ENCODE data around the gene KCTD3. TPM values are rescaled to one million over a fixed set of nuclear protein-coding genes. Genes with fewer than 3 reads are reported as not detected.

The KCTD3 gene
- total RNA-seq (36.4 TPM), polyA plus RNA-seq (ENCODE audit: insufficient read depth in 1 of 8, insufficient read length in 8 of 8, low replicate concordance in 1 of 8) (10 to 100 TPM; 36.3 to 47.0 (median 40.1) TPM)
- long read RNA-seq, donor 1: 0 reads
- long read RNA-seq, donor 2: 0 reads
- long read RNA-seq, donor 3, transcript KCTD3-201 (18 exons, 3,931 nt): major isoform, 7 of 7 reads
- long read RNA-seq, donor 3, partial matches to known transcripts: 0 of 7 reads
- long read RNA-seq, donor 3, other reads (novel, unspliced or antisense): 0 of 7 reads
- long read RNA-seq, donor 4, partial matches to known transcripts: 0 of 5 reads
- long read RNA-seq, donor 4, other reads (novel, unspliced or antisense): 0 of 5 reads
- long read RNA-seq, donor 5, transcript KCTD3-201 (18 exons, 3,931 nt): major isoform, 9 of 33 reads
- long read RNA-seq, donor 5, partial matches to known transcripts: 19 of 33 reads
- long read RNA-seq, donor 5, other reads (novel, unspliced or antisense): 0 of 33 reads
- long read RNA-seq, donor 6, partial matches to known transcripts: 0 of 3 reads
- long read RNA-seq, donor 6, other reads (novel, unspliced or antisense): 0 of 3 reads
- long read RNA-seq, donor 7, transcript KCTD3-204 (3 exons, 652 nt): major isoform, 5 of 26 reads
- long read RNA-seq, donor 7, partial matches to known transcripts: 17 of 26 reads
- long read RNA-seq, donor 7, other reads (novel, unspliced or antisense): 0 of 26 reads
- long read RNA-seq, donor 8, partial matches to known transcripts: 0 of 4 reads
- long read RNA-seq, donor 8, other reads (novel, unspliced or antisense): 0 of 4 reads
- long read RNA-seq, donor 9, partial matches to known transcripts: 0 of 6 reads
- long read RNA-seq, donor 9, other reads (novel, unspliced or antisense): 0 of 6 reads
- long read RNA-seq, donor 10, transcript KCTD3-204 (3 exons, 652 nt): major isoform, 5 of 12 reads
- long read RNA-seq, donor 10, transcript KCTD3-201 (18 exons, 3,931 nt): major isoform, 5 of 12 reads
- long read RNA-seq, donor 10, partial matches to known transcripts: 0 of 12 reads
- long read RNA-seq, donor 10, other reads (novel, unspliced or antisense): 0 of 12 reads
- long read RNA-seq, donor 11, partial matches to known transcripts: 0 of 3 reads
- long read RNA-seq, donor 11, other reads (novel, unspliced or antisense): 0 of 3 reads

DNA sequence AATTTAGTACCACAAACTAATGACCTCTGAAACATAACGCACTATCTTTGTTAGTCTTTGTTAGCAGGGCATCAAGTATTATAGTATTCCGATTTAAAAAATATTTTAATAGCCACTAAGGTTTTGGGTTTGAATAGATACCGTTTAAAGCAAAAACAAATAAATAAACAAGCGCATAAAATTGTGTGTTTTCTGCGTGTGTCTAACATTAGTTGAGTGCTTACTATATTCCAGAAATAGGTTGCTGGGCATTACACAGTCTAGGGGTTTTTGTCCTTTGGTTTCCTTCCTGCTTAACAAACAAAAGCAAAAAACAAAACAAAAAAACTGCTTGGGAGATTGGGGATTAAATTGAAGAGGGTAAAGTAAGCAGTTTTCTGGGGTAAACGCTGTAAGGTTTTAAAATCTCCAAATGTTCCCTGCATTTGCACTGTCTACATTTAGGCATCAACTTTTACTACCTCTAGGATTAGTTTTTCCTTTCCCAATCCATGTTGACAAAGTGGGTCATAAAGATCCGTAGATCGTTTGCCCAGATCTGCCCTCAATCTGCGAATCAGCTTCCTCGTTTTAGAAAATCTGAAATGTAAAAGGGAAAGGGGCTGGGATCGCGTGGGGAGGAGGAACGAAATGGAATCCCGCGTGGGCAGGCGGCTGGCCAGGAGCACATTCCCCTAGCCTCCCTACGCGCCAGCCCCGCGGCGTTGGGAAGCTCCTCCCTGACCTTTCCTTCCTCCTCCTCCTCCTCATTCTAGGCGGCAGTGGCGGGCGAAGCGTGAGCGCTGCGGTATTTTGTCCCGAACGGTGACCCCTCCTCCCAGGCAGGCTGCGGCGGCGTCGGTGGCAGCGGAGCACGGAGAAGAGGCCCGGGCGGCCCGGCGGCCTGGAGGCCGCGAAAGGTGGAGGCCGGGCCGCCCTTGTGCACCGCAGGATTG lies at the start of gene KCTD3:
TSS of gene KCTD3 (plus strand) at position 749 of the 935 bp plus-strand sequence. CDS start 382 bp downstream, outside the sequence.
- DNase-seq: peak; percentile 89
- H3K27me3 ChIP-seq (ENCODE audit: control insufficient read depth, insufficient read depth, low read length): no peaks in the 10 kb centered on the region
- H3K27ac ChIP-seq (ENCODE audit: low read length): peak within 1 kb of the TSS; percentile 99
- peak within 1 kb of the TSS; percentile 90 for H3K4me3 ChIP-seq (ENCODE audit: low read length)
- 0% methylated on average over 34 of the region's 44 CpGs for WGBS (ENCODE audit: insufficient coverage)
- no peaks in the 10 kb centered on the region for H3K36me3 ChIP-seq (ENCODE audit: control insufficient read depth, insufficient read depth, low read length)
- peaks cover 5% of the 10 kb centered on the region for H3K4me1 ChIP-seq (ENCODE audit: control insufficient read depth, insufficient read depth, low read length)
- H3K9me3 ChIP-seq (replicated peaks; ENCODE audit: control insufficient read depth, low read depth, low read length): no peaks in the 10 kb centered on the region

DNA sequence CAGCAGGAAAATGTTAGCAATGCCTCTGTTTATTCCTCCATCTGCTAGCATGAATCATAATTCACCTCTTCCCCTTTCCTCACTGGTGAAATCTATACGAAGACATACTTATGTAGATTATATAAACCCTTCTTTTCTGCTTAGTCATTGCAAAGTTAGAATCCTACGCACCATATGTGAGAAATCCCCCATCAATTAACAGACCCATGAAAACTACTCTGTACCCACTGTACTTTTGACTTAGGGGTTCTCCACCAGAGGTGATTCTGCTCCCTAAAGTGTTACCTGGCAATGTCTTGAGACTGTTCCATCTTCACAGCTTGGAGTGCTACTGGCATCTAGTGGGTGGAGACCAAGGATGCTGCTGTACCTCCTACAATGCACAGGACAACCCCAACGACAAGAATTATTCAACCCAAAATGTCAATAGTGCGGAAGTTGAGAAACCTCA lies 49.6 kb upstream of the KCTD3 start:
- Histone ChIP-seq H3K27me3 (ENCODE audit: control insufficient read depth, insufficient read depth, low read length) (no peaks in the 10 kb centered on the region), H3K9me3 (replicated peaks; ENCODE audit: control insufficient read depth, low read depth, low read length) (no peaks in the 10 kb centered on the region), H3K36me3 (ENCODE audit: control insufficient read depth, insufficient read depth, low read length) (no peaks in the 10 kb centered on the region), H3K4me1 (ENCODE audit: control insufficient read depth, insufficient read depth, low read length) (no peaks in the 10 kb centered on the region), H3K4me3 (ENCODE audit: low read length) (no peak overlapping the region), H3K27ac (ENCODE audit: low read length) (no peak overlapping the region)
- WGBS (ENCODE audit: insufficient coverage): no CpG with 5 or more reads among the region's 4 CpGs
- no peak for DNase-seq

- Histone ChIP-seq H3K9me3 (replicated peaks; ENCODE audit: control insufficient read depth, low read depth, low read length) (no peaks in the 10 kb centered on the region), H3K27me3 (ENCODE audit: control insufficient read depth, insufficient read depth, low read length) (no peaks in the 10 kb centered on the region), H3K4me1 (ENCODE audit: control insufficient read depth, insufficient read depth, low read length) (no peaks in the 10 kb centered on the region), H3K36me3 (ENCODE audit: control insufficient read depth, insufficient read depth, low read length) (no peaks in the 10 kb centered on the region), H3K27ac (ENCODE audit: low read length) (no peak overlapping the region), H3K4me3 (ENCODE audit: low read length) (no peak overlapping the region)
- WGBS (ENCODE audit: insufficient coverage): no CpG with 5 or more reads among the region's 2 CpGs
- DNase-seq: no peak
Measured at GRCh38 chr1:215518594-215518993, 48.5 kb upstream of the KCTD3 start.

DNA sequence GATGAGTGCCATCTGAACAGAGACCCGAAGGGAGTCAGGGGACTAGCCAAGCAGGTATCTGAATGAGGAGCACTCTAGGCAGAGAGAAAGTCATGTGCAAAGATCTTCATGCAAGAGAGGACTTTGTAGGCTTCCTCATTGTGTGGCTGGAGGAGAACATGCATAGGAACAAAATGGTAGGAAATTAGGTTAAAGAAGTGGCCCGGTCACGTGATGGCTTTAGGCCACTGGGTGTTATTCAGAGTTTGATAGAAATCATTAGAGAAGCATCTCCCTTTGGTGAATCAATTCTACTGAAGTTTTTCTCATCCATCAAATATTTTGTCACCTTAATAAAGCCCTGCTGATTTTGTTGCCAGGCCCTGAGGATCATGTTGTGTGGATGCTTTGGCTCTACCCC lies 45.8 kb upstream of the KCTD3 start:
- H3K4me3 ChIP-seq (ENCODE audit: low read length): no peak overlapping the region
- H3K27ac ChIP-seq (ENCODE audit: low read length): no peak overlapping the region
- H3K9me3 ChIP-seq (replicated peaks; ENCODE audit: control insufficient read depth, low read depth, low read length): no peaks in the 10 kb centered on the region
- DNase-seq: no peak
- 75% methylated on average over 1 of the region's 3 CpGs for WGBS (ENCODE audit: insufficient coverage)
- H3K4me1 ChIP-seq (ENCODE audit: control insufficient read depth, insufficient read depth, low read length): no peaks in the 10 kb centered on the region
- H3K36me3 ChIP-seq (ENCODE audit: control insufficient read depth, insufficient read depth, low read length): no peaks in the 10 kb centered on the region
- no peaks in the 10 kb centered on the region for H3K27me3 ChIP-seq (ENCODE audit: control insufficient read depth, insufficient read depth, low read length)

GRCh38 chr1:215523128-215523861 lies 43.8 kb upstream of the KCTD3 start:
- H3K4me1 ChIP-seq (ENCODE audit: control insufficient read depth, insufficient read depth, low read length): no peaks in the 10 kb centered on the region
- H3K27me3 ChIP-seq (ENCODE audit: control insufficient read depth, insufficient read depth, low read length): no peaks in the 10 kb centered on the region
- DNase-seq: peak; percentile 30
- H3K9me3 ChIP-seq (replicated peaks; ENCODE audit: control insufficient read depth, low read depth, low read length): no peaks in the 10 kb centered on the region
- 0% methylated on average over 1 of the region's 8 CpGs for WGBS (ENCODE audit: insufficient coverage)
- H3K27ac ChIP-seq (ENCODE audit: low read length): no peak overlapping the region
- H3K36me3 ChIP-seq (ENCODE audit: control insufficient read depth, insufficient read depth, low read length): no peaks in the 10 kb centered on the region
- H3K4me3 ChIP-seq (ENCODE audit: low read length): no peak overlapping the region

DNA sequence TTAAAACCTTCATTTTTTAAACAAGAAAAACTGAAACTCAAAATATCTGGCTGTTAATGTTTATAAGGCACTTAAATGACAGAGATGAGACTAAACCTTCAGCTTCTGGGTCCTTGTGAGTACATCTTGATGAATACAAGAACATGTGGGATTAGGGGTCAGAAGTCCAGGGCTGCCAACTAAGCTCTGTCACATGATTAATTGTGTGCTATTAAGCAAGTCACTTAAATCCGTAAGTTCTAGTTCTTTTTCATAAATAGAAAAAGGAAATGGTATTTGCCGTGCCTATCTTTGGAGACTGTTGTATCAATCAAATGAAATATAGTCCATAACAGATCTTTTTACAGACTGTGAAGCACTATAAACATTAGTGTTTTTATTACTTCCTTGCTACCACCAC lies 43.2 kb upstream of the KCTD3 start:
- no peak overlapping the region for H3K4me3 ChIP-seq (ENCODE audit: low read length)
- H3K4me1 ChIP-seq (ENCODE audit: control insufficient read depth, insufficient read depth, low read length): no peaks in the 10 kb centered on the region
- DNase-seq: peak; percentile 10
- H3K36me3 ChIP-seq (ENCODE audit: control insufficient read depth, insufficient read depth, low read length): no peaks in the 10 kb centered on the region
- WGBS (ENCODE audit: insufficient coverage): no CpG with 5 or more reads among the region's 2 CpGs
- H3K27ac ChIP-seq (ENCODE audit: low read length): no peak overlapping the region
- H3K27me3 ChIP-seq (ENCODE audit: control insufficient read depth, insufficient read depth, low read length): no peaks in the 10 kb centered on the region
- no peaks in the 10 kb centered on the region for H3K9me3 ChIP-seq (replicated peaks; ENCODE audit: control insufficient read depth, low read depth, low read length)

- no peaks in the 10 kb centered on the region for H3K9me3 ChIP-seq (replicated peaks; ENCODE audit: control insufficient read depth, low read depth, low read length)
- H3K4me1 ChIP-seq (ENCODE audit: control insufficient read depth, insufficient read depth, low read length): no peaks in the 10 kb centered on the region
- WGBS (ENCODE audit: insufficient coverage): 64% methylated on average over 2 of the region's 7 CpGs
- no peaks in the 10 kb centered on the region for H3K36me3 ChIP-seq (ENCODE audit: control insufficient read depth, insufficient read depth, low read length)
- H3K27ac ChIP-seq (ENCODE audit: low read length): no peak overlapping the region
- H3K27me3 ChIP-seq (ENCODE audit: control insufficient read depth, insufficient read depth, low read length): no peaks in the 10 kb centered on the region
- H3K4me3 ChIP-seq (ENCODE audit: low read length): no peak overlapping the region
- peak; percentile 61 for DNase-seq
Measured at GRCh38 chr1:215526147-215526845, 40.8 kb upstream of the KCTD3 start.

DNA sequence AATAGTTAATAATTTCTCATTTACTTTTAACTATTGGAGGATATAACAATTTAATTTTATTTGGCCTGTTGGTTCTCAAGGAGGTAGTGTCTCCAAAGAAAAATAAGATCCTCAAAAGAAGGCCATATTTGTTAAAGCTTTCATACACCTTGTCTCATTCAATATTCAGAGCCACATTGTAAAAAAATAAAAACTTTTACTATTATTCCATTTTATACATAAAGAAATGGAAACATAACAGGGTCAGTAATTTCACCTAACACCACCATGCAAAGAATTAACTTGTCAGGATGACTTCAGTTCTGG lies 40.3 kb upstream of the KCTD3 start:
- Histone ChIP-seq H3K4me3 (ENCODE audit: low read length) (no peak overlapping the region), H3K27me3 (ENCODE audit: control insufficient read depth, insufficient read depth, low read length) (no peaks in the 10 kb centered on the region), H3K27ac (ENCODE audit: low read length) (no peak overlapping the region), H3K9me3 (replicated peaks; ENCODE audit: control insufficient read depth, low read depth, low read length) (no peaks in the 10 kb centered on the region), H3K4me1 (ENCODE audit: control insufficient read depth, insufficient read depth, low read length) (no peaks in the 10 kb centered on the region), H3K36me3 (ENCODE audit: control insufficient read depth, insufficient read depth, low read length) (no peaks in the 10 kb centered on the region)
- no peak for DNase-seq
